Coronary artery (tissue), 2 donors: ENCODE results near the gene CDC42BPB.

Source experiments
- DNase-seq: peaks from one replicate; pipeline ENCODE4 v3.0.0-alpha.2; 2017; ENCODE audit warnings: low spot score
- H3K27ac ChIP-seq, 2 donors: fragments of 200-600 bp; sonication (generic); one replicate each; pipeline ENCODE4 v1.5.1; 2016 to 2019
- H3K4me3 ChIP-seq: fragments of 200-600 bp; sonication (generic); 2 replicates; pipeline ENCODE4 v1.5.1; 2016; ENCODE audit warnings: mild to moderate bottlenecking, moderate library complexity
- TF ChIP-seq, protein P1 (sequence below): fragments of 200-600 bp; sonication (generic); IDR thresholded peaks from one replicate; pipeline ENCODE4 v1.5.1; 2019; ENCODE audit warnings: antibody characterized with exemption

The CDC42BPB gene

GRCh38 chr14:102954081-102954789 lies 103.1 kb downstream of the CDC42BPB start:
- TF ChIP-seq, protein P1, sequence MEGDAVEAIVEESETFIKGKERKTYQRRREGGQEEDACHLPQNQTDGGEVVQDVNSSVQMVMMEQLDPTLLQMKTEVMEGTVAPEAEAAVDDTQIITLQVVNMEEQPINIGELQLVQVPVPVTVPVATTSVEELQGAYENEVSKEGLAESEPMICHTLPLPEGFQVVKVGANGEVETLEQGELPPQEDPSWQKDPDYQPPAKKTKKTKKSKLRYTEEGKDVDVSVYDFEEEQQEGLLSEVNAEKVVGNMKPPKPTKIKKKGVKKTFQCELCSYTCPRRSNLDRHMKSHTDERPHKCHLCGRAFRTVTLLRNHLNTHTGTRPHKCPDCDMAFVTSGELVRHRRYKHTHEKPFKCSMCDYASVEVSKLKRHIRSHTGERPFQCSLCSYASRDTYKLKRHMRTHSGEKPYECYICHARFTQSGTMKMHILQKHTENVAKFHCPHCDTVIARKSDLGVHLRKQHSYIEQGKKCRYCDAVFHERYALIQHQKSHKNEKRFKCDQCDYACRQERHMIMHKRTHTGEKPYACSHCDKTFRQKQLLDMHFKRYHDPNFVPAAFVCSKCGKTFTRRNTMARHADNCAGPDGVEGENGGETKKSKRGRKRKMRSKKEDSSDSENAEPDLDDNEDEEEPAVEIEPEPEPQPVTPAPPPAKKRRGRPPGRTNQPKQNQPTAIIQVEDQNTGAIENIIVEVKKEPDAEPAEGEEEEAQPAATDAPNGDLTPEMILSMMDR, result no peak
- no peak for DNase-seq
- no peak overlapping the region for H3K4me3 ChIP-seq
- no peak overlapping the region for H3K27ac ChIP-seq

DNA sequence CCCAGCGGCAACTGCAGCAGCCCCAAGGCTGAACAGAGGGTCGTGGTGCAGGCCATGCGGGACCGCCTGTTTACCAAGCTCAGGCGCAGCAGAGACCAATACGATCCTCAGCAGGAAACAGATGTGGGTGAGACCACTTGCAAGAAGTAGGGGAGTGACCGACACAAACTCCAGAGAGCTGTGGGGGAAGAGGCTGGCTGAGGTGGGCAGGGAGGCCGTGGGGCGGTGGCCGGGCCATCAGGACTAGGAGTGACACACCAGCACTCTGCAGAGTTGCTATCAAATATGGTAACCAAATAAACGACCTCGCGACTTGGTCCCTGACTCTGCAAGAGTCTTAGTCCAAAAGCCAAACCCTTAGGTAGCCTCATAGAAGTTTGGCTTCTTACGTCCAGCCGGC lies 104.2 kb downstream of the CDC42BPB start:
- Histone ChIP-seq H3K4me3 (no peak overlapping the region), H3K27ac (no peak overlapping the region)
- TF ChIP-seq, protein P1, result no peak
- no peak for DNase-seq

- TF ChIP-seq, protein P1, result no peak
- H3K4me3 ChIP-seq, result no peak overlapping the region
- no peak overlapping the region for H3K27ac ChIP-seq
- no peak for DNase-seq
Observed at GRCh38 chr14:102952276-102952675, 105.1 kb downstream of the CDC42BPB start.

- H3K27ac ChIP-seq, result no peak overlapping the region
- no peak overlapping the region for H3K4me3 ChIP-seq
- DNase-seq, result no peak
- TF ChIP-seq, protein P1, result no peak
Observed at GRCh38 chr14:102951799-102952198, 105.5 kb downstream of the CDC42BPB start.

DNA sequence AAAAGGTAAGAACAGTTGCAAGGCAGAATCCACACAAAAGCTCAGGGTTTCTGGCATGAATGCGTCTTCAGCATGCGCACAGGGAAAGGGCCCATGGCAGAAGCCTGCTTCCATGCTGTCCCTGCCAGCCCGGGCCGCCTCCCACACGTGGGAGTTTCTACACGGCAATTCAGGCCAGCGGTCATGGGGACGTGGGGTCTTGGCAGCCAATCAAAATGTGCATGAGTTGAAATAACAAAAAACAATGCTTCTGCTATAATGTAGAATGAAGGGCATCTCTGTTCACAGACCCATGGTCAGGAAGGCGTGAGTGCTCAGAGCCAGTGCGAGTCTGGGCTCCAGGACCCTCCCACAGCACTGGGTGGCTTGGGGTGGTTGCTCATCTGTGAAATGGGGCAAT lies 106.3 kb downstream of the CDC42BPB start:
- no peak overlapping the region for H3K27ac ChIP-seq
- TF ChIP-seq, protein P1, result no peak
- no peak for DNase-seq
- no peak overlapping the region for H3K4me3 ChIP-seq

DNA sequence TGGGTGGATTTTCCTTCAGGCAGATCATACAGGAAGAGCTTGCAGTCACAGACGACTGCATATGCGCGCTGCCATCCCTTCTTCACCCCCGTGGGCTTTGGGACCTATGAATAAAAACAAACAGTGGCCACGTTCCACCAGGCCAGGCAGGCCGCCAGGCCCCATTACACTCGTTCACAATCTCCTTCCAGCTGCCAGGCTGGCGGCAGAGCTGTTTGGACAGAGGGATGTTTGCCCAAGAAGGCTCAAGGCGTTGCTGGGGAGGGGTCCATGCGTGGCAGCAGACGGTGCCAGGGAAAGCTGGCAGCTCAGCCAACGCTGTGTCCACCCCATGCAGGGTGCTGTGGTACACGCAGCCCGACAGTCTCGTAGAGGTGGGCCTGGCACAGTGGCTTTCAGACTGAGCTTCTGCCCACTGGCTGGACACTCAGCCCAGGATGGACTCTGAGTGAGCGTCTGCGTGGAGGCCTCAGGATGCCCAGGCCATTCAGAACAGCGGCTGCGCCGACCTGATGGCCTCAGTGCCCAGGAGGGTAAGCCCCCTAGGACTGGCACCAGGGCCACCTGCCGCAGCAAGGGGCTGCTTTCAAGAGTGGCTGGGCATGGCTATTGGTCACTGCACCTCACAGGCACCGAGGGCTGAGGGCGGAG lies 107.4 kb downstream of the CDC42BPB start:
- TF ChIP-seq, protein P1, result no peak
- DNase-seq, result no peak
- no peak overlapping the region for H3K4me3 ChIP-seq

More for the DNA sequence above, 107.4 kb downstream of the CDC42BPB start:
- H3K27ac ChIP-seq, result peak overlapping the region in 1 of 2 donors; percentile 53
